GM12878 (cell line): Measurements from ENCODE around the gene ZNF423. TPM values are rescaled to one million over a fixed set of nuclear protein-coding genes. Genes with fewer than 3 reads are reported as not detected.

Source experiments
- ATAC-seq: fragments of 200-7000 bp; cut with Tn5 transposase; 3 replicates; pipeline ENCODE4 v1.9.1; 2020; ENCODE audit warnings: mild to moderate bottlenecking, moderate library complexity
- BruUV-seq: library from RNA; stranded (reverse); fragments of 400-500 nt; replicated peaks from 2 replicates; lab custom pipeline; 2021; lab: Mats Ljungman, UMichigan
- CTCF ChIA-PET: fragments of 300-600 bp; sonication (Branson Sonifier 250); formaldehyde crosslinking; extraction: SDS; loops from one replicate; lab custom pipeline; 2021; ENCODE audit warnings: inconsistent platforms; lab: Yijun Ruan, JAX
- POLR2A ChIA-PET: fragments of 350-600 bp; formaldehyde crosslinking; extraction: SDS; loops from one replicate; lab custom pipeline; 2021; ENCODE audit warnings: inconsistent platforms; lab: Charles Lee
- RAD21 ChIA-PET: fragments of 300-600 bp; sonication (Branson Sonifier 250); formaldehyde crosslinking; loops from one replicate; lab custom pipeline; 2023; ENCODE audit warnings: antibody characterized with exemption; ENCODE audit not compliant: unreplicated experiment; lab: Charles Lee
- SMC1A ChIA-PET: fragments of 300-600 bp; sonication (Branson Sonifier 250); formaldehyde crosslinking; loops from one replicate; lab custom pipeline; 2023; ENCODE audit not compliant: unreplicated experiment, uncharacterized antibody; lab: Charles Lee
- DNase-seq: peaks from one replicate; pipeline ENCODE4 v3.0.0-alpha.2; 2011; ENCODE audit warnings: low read depth, low spot score
- FAIRE-seq: peaks from 3 replicates; lab custom pipeline; 2011; peaks lifted over from hg19 to GRCh38; lab: Jason Lieb, UNC
- H2AFZ ChIP-seq: 2 replicates; pipeline ENCODE4 v1.6.0; 2011; ENCODE audit warnings: low read depth, low read length, control low read depth; ENCODE audit not compliant: control insufficient read depth
- H3K27ac ChIP-seq: 2 replicates; pipeline ENCODE4 v1.5.1; 2011; ENCODE audit warnings: control low read depth; ENCODE audit not compliant: control insufficient read depth, insufficient read depth
- H3K27me3 ChIP-seq, 2 experiments: replicated peaks in 1 of 2; 2 replicates each; pipeline versions ENCODE4 v1.6.0 to v1.6.1; 2011; ENCODE audit warnings: low read length in 1 of 2; ENCODE audit not compliant: control insufficient read depth in 2 of 2, insufficient read depth in 2 of 2
- H3K36me3 ChIP-seq, 2 experiments: 2 replicates each; pipeline ENCODE4 v1.5.1; 2011; ENCODE audit warnings: low read length in 1 of 2; ENCODE audit not compliant: control insufficient read depth in 2 of 2, insufficient read depth in 2 of 2
- H3K4me1 ChIP-seq: 2 replicates; pipeline ENCODE4 v1.6.1; 2011; ENCODE audit warnings: mild to moderate bottlenecking, low read length, moderate library complexity, mixed read lengths; ENCODE audit not compliant: control insufficient read depth, insufficient read depth
- H3K4me2 ChIP-seq: 2 replicates; pipeline ENCODE4 v1.6.0; 2011; ENCODE audit warnings: control low read depth; ENCODE audit not compliant: control insufficient read depth, insufficient read depth
- H3K4me3 ChIP-seq: fragments of 200-600 bp; sonication (generic); 2 replicates; pipeline ENCODE4 v1.5.1; 2016
- H3K79me2 ChIP-seq: 2 replicates; pipeline ENCODE4 v1.6.0; 2011; ENCODE audit warnings: low read length; ENCODE audit not compliant: control insufficient read depth, insufficient read depth
- H3K9ac ChIP-seq: 2 replicates; pipeline ENCODE4 v1.8.0; 2011; ENCODE audit warnings: low read length, control low read depth, mixed read lengths; ENCODE audit not compliant: control insufficient read depth, insufficient read depth
- H3K9me3 ChIP-seq: replicated peaks from 3 replicates; pipeline ENCODE4 v1.5.1; 2011; ENCODE audit warnings: mild to moderate bottlenecking, low read length; ENCODE audit not compliant: control insufficient read depth, insufficient read depth
- H4K20me1 ChIP-seq: 2 replicates; pipeline ENCODE4 v1.6.0; 2011; ENCODE audit not compliant: control insufficient read depth, insufficient read depth
- NR2C2 ChIP-seq: IDR thresholded peaks from 2 replicates; pipeline ENCODE4 v1.6.1; 2011; ENCODE audit warnings: borderline replicate concordance, low read depth; ENCODE audit not compliant: control insufficient read depth, insufficient read length
- POU2F2 ChIP-seq: IDR thresholded peaks from 3 replicates; pipeline ENCODE4 v1.6.1; 2011; ENCODE audit warnings: low read depth, mild to moderate bottlenecking, low read length, borderline replicate concordance
- RAD21 ChIP-seq: IDR thresholded peaks from 2 replicates; pipeline ENCODE4 v1.6.1; 2011; ENCODE audit warnings: mild to moderate bottlenecking, low read depth, low read length, moderate library complexity; ENCODE audit not compliant: insufficient read depth
- SMC3 ChIP-seq: IDR thresholded peaks from 2 replicates; pipeline ENCODE4 v1.6.1; 2011; ENCODE audit warnings: low read length, improper control_type of control experiment, borderline replicate concordance
- SUPT20H ChIP-seq: IDR thresholded peaks from 2 replicates; pipeline ENCODE4 v1.6.1; 2011; ENCODE audit warnings: low read depth, mild to moderate bottlenecking, low read length, moderate library complexity, borderline replicate concordance; ENCODE audit not compliant: control insufficient read depth
- WGBS: methylation state at CpG from one replicate; pipeline ENCODE4 v1.1.6; 2016; ENCODE audit warnings: low lambda C conversion rate; ENCODE audit not compliant: insufficient replicate concordance, insufficient coverage; ENCODE audit errors: missing lambda C conversion rate; 5-methylcytosine and 5-hydroxymethylcytosine counted together
- in situ Hi-C: fragments of 300-500 bp; cut with MboI; formaldehyde crosslinking; loops from 9 replicates; pipeline ENCODE4 v1.14.3; 2018; ENCODE audit warnings: mixed read lengths
- intact Hi-C: fragments of 100-400 bp; cut with micrococcal nuclease; formaldehyde crosslinking; loops from one replicate; pipeline ENCODE4 v1.14.2; 2022; ENCODE audit not compliant: unreplicated experiment
- polyA plus RNA-seq, 11 experiments: library from polyadenylated mRNA; depleted of rRNA in 4 of 11; unstranded in 6 of 11; stranded (reverse) in 5 of 11; fragments of >200 nt; fragmentation: Nextera tagmentation in 4 of 11; fragmentation: Illumina TruSeq in 1 of 11; extraction: Ambion mirVana in 4 of 11; extraction: Trizol in 1 of 11; gene quantifications; 1 replicate in 1 of 11; 2 replicates in 10 of 11; pipeline versions ENCODE4 v1.2.1 to v1.2.3, GENCODE V29; 2011 to 2016; ENCODE audit warnings: inconsistent platforms in 2 of 11, missing spikeins in 2 of 11, low read depth in 1 of 11
- total RNA-seq, 4 experiments: library from RNA; depleted of rRNA in 3 of 4; stranded (reverse); fragments of >200 nt in 3 of 4; fragmentation: Illumina TruSeq in 1 of 4; extraction: Trizol in 1 of 4; gene quantifications; 2 replicates each; pipeline versions ENCODE4 v1.2.1 to v1.2.3, GENCODE V29; 2013 to 2021
- TF ChIP-seq, protein P1 (sequence below): fragments of 450-650 bp; formaldehyde crosslinking; IDR thresholded peaks from 2 replicates; pipeline ENCODE4 v1.5.0; 2022; ENCODE audit warnings: mild to moderate bottlenecking, missing genetic modification characterization

ZNF423 gene
- total and polyA plus RNA-seq, 10 of the 15 experiments (the other 5 are each of a cell fraction or from before 2014, with no cell fraction given): 0.03 to 0.64 (median 0.10) TPM

DNA sequence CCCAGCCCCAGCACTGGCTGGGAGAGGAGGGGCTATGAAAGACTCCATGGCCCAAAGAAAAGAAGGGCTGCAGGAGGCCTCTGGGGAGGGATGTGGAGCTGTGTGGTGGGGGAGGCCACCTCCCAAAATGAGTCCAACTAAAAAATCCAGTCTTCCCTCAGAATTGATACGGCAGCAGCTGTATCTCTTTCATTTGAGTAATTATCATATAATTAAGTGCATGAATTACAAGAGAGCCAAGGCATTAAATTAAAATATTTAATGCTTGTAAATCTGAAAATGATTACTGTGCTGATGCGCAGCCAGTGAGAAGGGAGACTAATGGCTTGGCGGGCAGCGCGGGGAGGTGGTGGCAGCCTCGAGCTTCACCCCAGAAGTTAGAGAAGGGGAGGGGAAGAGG is 289.5 kb downstream of the ZNF423 start:
- SMC1A ChIA-PET: interaction anchor here (0.7 kb wide), 1 partner anchor 168 kb away, joined by 3 read pairs; no protein-coding TSS in a partner anchor
- Histone ChIP-seq H3K36me3 (no peaks in the 10 kb centered on the region), H2AFZ (no peak overlapping the region)
- TF ChIP-seq NR2C2: no peak
- no peak for TF ChIP-seq SUPT20H
- TF ChIP-seq, protein P1, sequence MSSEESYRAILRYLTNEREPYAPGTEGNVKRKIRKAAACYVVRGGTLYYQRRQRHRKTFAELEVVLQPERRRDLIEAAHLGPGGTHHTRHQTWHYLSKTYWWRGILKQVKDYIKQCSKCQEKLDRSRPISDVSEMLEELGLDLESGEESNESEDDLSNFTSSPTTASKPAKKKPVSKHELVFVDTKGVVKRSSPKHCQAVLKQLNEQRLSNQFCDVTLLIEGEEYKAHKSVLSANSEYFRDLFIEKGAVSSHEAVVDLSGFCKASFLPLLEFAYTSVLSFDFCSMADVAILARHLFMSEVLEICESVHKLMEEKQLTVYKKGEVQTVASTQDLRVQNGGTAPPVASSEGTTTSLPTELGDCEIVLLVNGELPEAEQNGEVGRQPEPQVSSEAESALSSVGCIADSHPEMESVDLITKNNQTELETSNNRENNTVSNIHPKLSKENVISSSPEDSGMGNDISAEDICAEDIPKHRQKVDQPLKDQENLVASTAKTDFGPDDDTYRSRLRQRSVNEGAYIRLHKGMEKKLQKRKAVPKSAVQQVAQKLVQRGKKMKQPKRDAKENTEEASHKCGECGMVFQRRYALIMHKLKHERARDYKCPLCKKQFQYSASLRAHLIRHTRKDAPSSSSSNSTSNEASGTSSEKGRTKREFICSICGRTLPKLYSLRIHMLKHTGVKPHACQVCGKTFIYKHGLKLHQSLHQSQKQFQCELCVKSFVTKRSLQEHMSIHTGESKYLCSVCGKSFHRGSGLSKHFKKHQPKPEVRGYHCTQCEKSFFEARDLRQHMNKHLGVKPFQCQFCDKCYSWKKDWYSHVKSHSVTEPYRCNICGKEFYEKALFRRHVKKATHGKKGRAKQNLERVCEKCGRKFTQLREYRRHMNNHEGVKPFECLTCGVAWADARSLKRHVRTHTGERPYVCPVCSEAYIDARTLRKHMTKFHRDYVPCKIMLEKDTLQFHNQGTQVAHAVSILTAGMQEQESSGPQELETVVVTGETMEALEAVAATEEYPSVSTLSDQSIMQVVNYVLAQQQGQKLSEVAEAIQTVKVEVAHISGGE: no peak
- no peak for TF ChIP-seq RAD21
- no peak for TF ChIP-seq SMC3
- no peak for TF ChIP-seq POU2F2
- TF ChIP-seq, all 136 proteins: peak for 0
- Histone ChIP-seq H3K4me1 (no peaks in the 10 kb centered on the region), H3K9me3 (no peaks in the 10 kb centered on the region), H3K9ac (no peak overlapping the region), H4K20me1 (no peaks in the 10 kb centered on the region), H3K4me3 (no peak overlapping the region), H3K27me3 (no peaks in the 10 kb centered on the region), H3K79me2 (no peaks in the 10 kb centered on the region), H3K27ac (no peak overlapping the region), H3K4me2 (no peak overlapping the region)
- DNase-seq (no peak), FAIRE-seq (no peak), ATAC-seq (no peak)
- in situ Hi-C loops (no loop called here), intact Hi-C loops (no loop called here)
- 64% methylated on average over 6 of the region's 6 CpGs for WGBS
- CTCF ChIA-PET: no interaction called here
- POLR2A ChIA-PET: no interaction called here
- RAD21 ChIA-PET: no interaction called here
- no TSS peak for BruUV-seq
